NCI-H2107 treated with DMSO at 0.1 percent for 48 hours (cell line): ENCODE measurements around the gene CDH13.
"Not testable (repeated sequence)": the region's sequence is repeated elsewhere in the genome, so short reads cannot be mapped to it uniquely, and the experiment has no call there.

Experiments
- DNase-seq: peaks from one replicate; lab custom pipeline; 2025; ENCODE audit not compliant: unreplicated experiment; lab: John Stamatoyannopoulos, UW

CDH13 gene

DNA sequence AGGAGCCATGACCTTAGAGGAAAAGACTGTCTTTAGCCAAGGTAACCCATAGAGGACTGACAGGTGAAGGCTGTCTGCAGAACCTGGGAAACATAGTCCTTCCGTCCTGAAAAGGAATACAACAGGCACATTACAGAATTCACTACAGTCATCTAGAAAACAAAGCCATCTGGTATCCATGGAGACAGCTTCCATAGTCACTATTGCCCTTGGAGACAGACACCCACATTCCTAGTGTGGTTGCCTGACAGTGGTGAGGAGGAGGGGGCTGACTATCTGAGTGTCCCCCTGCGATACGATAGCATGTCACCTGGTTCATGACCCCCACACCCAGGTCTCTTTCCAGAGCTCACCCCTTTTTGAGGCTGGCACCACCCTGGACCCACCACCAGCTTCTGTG is 254.7 kb downstream of the CDH13 start:
- DNase-seq = no peak

DNA sequence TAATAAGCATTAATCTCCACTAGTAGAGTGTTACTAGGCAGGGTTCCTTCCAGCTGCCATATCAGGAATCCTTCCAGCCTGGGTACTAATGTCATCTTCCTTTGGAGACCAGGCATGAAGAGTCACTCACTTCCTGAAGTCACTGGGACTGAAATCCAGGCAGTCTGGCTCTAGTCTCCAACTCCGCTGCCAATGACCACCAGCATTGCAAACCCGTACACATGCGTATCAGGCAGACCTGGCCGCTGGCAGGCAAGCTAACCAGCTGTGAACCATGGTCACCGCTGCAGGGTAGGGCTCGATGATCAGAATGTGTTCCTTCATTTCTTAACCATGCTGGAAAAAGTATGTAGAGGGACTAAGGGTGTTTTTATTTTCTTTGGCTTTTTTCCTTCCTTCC is 255.5 kb downstream of the CDH13 start:
- no peak for DNase-seq

GRCh38 chr16:82882982-82883835 is 256.4 kb downstream of the CDH13 start:
- no peak for DNase-seq

- no peak for DNase-seq
Observed at GRCh38 chr16:82884320-82884898, 257.6 kb downstream of the CDH13 start.

DNA sequence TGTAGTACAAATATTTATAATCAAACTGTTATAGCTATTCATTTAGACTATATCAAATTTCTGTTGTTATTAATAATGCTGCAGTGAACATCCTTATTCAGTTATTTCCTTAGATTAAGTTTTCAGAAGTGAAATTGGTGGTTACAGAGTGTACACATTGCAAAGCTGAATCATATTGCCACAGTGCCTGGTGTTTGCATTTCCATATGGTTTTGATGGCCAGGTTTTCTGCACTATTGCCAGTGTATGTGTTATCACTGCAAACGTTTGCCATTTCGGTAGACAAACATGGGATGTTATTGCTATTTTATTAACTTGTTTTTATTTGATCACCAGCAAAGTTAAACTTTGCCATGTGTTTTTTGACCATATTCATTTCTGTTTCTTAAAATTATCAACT is 259.4 kb downstream of the CDH13 start:
- no peak for DNase-seq

- DNase-seq = no peak
Observed at GRCh38 chr16:82888591-82889001, 261.8 kb downstream of the CDH13 start.

DNA sequence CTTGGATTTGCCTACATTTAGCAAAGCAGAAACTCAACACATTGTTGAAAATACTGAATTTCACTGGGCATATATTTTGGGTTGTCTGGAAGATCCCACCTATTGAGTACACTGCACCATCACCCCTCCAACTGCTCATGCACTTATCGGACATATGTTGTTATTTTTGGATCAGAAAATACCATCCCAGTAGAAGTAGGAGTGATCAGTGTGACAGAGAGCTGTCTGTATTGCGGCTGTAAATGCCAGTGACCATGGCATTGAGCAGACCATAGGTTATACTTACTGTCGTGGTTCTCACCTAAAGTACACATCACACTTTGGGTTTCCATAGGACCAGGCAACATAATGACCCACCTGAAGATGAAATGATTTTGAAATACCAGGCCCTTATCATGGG is 264.7 kb downstream of the CDH13 start:
- DNase-seq = no peak

- DNase-seq = no peak
Observed at GRCh38 chr16:82891918-82892317, 265.1 kb downstream of the CDH13 start.

- DNase-seq = no peak
Observed at GRCh38 chr16:82892324-82892723, 265.6 kb downstream of the CDH13 start.

GRCh38 chr16:82895843-82896242 is 269.1 kb downstream of the CDH13 start:
- DNase-seq = no peak

GRCh38 chr16:82899006-82899405 is 272.2 kb downstream of the CDH13 start:
- DNase-seq = no peak

GRCh38 chr16:82899731-82900450 is 273.1 kb downstream of the CDH13 start:
- no peak for DNase-seq

GRCh38 chr16:82900559-82900958 is 273.8 kb downstream of the CDH13 start:
- DNase-seq = no peak

DNA sequence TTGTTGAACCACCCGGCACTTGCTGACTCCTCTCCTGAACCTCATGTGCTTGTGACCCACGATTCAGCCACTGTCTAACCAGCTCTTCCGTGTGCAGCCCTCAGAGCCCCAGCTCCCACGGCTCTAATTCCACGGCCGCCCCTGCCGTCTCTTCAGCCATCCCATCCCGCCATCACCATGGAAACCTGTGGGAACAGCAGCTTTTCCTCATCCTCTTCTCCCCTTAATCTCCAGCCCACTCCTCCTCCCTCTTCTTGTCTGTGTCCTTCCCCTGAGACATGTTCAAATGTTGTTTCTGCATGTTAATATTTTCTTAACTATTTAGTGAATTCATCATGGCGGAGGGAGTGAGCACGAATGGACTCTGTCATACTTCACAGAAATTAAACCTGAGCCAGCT is 285.2 kb downstream of the CDH13 start:
- no peak for DNase-seq

GRCh38 chr16:82915139-82915824 is 288.5 kb downstream of the CDH13 start:
- DNase-seq = no peak

GRCh38 chr16:82917886-82918595 is 291.3 kb downstream of the CDH13 start:
- DNase-seq = no peak

DNA sequence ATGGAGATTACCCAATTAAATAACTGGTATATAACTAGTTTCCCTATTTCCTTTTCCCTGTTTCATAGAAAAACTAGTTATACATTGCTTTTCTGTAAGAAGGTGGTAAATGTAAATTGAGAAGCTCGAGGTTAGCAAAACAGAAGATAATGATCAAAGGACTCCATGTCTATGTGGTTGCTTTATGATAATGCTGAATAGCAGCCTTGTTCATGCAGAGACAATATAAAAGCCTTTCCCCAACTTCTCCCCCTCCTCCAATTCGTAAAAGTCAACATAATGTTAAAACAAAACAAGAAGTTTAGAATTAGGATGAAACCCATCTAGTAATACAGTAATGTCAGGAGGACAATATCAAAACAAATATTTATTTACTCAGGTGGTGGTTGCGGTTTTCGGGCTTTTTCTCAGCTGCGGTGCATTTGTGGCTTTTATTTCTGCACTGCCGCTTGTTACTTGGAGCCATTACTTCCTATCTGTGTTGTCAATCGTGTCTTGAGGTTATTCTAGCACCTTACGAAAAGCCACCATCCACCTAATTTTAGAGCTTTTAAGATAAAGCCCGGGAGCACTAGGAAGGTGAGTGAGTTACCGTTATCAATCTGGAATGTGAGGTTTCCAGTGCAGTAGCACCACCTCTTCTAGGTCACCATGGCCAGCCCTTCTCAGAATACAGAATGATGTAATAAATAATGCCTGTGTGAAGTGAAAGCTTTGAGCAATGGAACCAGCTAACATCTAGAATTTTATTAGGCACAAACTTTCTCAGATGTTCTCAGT is 297.5 kb downstream of the CDH13 start:
- DNase-seq = peak; percentile 4

- DNase-seq = no peak
Observed at GRCh38 chr16:82926500-82926899, 299.7 kb downstream of the CDH13 start.

- not testable (repeated sequence) for DNase-seq
Observed at GRCh38 chr16:82933933-82934332, 307.2 kb downstream of the CDH13 start.

DNA sequence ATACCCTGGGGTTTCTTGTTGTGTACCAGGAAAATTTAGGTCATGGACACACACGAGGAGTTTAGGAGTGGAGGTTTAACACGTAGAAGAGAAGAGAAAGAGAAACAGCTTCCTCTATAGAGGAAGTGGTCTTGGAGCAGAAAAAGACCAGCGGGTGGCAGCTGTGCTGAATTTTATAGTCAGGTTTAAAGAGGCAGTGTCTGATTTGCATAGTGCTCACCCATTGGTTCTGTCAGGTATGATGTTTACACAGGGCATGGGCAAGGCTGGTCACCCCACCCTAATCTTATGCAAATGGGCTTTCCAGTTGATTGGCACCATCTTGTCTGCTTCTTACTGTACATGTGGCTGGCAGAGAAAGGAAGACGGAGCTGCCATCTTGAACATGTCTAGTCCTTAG is 309.0 kb downstream of the CDH13 start:
- no peak for DNase-seq
